ENCODE measurements around the gene GRAMD4.
A peak's percentile ranks its signal among the peaks of the same experiment; 100 is the strongest.

Gene GRAMD4

DNA sequence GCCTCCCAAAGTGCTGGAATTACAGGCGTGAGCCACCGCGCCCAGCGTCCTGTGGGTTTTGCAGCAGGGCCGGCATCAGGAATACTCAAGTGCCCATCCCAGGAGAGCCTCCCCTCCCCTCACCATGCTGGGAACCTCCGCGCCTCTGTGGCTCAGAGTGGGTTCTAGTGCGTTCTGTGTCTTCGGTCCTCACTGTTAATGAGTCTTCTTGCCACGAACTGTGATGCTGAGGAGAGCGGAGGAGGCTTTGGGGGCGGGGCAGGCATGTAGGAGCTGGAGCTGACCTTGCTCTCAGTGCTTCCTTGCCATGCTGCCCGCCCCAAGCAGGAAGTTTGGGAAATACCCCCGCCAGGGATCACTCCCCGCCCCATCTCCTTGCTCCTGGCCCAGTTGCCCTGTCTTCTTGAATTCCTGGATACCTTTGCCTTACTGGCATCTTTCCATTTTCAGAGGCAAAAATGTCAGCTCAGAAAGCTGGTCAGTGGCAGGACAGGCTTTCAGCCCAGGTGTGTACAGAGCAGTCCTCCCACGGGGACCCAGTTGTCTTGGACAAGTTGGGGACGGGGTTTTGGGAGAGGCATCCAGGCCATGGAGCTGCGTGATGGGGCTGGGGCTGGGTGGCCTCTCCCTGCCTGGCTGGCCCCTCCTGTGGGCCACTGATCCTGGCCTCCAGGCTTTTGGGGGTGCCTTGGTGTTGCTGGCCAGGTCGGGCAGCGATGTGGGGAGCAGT, 5.1 kb downstream of the GRAMD4 start:
- ChIA-PET POLR2A (ENCODE audit: low non-redundant PET) (no interaction called here), CTCF (interaction anchor here (0.6 kb wide), 1 partner anchor 1913 kb away, joined by 4 read pairs; no protein-coding TSS in a partner anchor)
- TF ChIP-seq, protein P1, sequence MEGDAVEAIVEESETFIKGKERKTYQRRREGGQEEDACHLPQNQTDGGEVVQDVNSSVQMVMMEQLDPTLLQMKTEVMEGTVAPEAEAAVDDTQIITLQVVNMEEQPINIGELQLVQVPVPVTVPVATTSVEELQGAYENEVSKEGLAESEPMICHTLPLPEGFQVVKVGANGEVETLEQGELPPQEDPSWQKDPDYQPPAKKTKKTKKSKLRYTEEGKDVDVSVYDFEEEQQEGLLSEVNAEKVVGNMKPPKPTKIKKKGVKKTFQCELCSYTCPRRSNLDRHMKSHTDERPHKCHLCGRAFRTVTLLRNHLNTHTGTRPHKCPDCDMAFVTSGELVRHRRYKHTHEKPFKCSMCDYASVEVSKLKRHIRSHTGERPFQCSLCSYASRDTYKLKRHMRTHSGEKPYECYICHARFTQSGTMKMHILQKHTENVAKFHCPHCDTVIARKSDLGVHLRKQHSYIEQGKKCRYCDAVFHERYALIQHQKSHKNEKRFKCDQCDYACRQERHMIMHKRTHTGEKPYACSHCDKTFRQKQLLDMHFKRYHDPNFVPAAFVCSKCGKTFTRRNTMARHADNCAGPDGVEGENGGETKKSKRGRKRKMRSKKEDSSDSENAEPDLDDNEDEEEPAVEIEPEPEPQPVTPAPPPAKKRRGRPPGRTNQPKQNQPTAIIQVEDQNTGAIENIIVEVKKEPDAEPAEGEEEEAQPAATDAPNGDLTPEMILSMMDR (conservative IDR thresholded peaks at IDR 0.05; ENCODE audit: low read depth): no peak
- no peak for DNase-seq (ENCODE audit: low spot score)
- peak overlapping the region; percentile 86 for H3K27ac ChIP-seq

DNA sequence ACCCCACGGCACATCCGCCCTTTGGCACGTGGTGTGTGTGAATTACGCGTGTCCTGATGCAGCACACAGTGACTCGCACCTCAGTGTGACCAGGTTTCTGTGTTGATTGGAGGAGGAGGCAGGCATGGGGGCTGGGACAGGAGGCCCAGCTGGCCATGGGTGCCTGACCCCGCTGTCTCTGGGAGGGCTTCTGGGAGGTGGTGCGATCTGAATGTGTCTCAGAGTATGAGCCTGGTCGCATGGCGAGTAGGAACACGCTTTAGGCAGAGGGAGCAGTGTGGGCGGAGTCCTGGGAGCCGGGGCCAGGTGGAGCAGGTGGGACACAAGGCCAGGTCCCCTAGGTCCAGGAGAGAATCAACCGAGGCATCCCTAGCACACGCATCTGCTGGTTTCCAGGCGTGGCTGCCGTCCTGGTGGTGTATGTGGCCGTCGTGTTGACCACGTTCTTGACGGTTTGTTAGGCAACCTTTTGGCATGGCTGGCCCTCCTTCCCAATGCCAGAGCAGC, 5.7 kb downstream of the GRAMD4 start:
- ChIA-PET CTCF (interaction anchor here (0.6 kb wide), 2 partner anchors 631 to 1913 kb away, joined by 3 to 4 read pairs; no protein-coding TSS in a partner anchor), POLR2A (ENCODE audit: low non-redundant PET) (no interaction called here)
- TF ChIP-seq, protein P1 (conservative IDR thresholded peaks at IDR 0.05; ENCODE audit: low read depth): no peak
- peak overlapping the region; percentile 86 for H3K27ac ChIP-seq
- no peak for DNase-seq (ENCODE audit: low spot score)

DNA sequence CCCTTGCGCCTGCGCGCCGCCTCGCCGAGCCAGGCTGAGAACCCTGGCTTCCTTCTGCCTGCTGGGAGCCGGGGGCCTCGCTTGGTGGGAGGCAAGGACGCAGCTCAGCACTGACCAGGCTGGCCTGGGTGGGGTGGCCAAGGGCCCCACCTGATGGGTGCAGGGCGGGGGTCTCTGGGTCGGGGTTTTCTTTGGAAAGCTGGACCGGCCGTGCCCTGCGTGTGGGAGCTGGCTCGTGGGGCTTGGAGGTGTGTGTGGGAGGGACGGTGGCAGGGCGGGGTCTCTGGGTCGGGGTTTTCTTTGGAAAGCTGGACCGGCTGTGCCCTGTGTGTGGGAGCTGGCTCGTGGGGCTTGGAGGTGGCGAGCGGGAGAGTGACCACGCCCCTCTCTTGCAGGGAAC, 6.2 kb downstream of the GRAMD4 start:
- DNase-seq (ENCODE audit: low spot score): no peak
- H3K27ac ChIP-seq: peak overlapping the region; percentile 86
- ChIA-PET CTCF (interaction anchor here (0.6 kb wide), 1 partner anchor 631 kb away, joined by 3 read pairs; no protein-coding TSS in a partner anchor), POLR2A (ENCODE audit: low non-redundant PET) (no interaction called here)
- TF ChIP-seq, protein P1 (conservative IDR thresholded peaks at IDR 0.05; ENCODE audit: low read depth): no peak

DNA sequence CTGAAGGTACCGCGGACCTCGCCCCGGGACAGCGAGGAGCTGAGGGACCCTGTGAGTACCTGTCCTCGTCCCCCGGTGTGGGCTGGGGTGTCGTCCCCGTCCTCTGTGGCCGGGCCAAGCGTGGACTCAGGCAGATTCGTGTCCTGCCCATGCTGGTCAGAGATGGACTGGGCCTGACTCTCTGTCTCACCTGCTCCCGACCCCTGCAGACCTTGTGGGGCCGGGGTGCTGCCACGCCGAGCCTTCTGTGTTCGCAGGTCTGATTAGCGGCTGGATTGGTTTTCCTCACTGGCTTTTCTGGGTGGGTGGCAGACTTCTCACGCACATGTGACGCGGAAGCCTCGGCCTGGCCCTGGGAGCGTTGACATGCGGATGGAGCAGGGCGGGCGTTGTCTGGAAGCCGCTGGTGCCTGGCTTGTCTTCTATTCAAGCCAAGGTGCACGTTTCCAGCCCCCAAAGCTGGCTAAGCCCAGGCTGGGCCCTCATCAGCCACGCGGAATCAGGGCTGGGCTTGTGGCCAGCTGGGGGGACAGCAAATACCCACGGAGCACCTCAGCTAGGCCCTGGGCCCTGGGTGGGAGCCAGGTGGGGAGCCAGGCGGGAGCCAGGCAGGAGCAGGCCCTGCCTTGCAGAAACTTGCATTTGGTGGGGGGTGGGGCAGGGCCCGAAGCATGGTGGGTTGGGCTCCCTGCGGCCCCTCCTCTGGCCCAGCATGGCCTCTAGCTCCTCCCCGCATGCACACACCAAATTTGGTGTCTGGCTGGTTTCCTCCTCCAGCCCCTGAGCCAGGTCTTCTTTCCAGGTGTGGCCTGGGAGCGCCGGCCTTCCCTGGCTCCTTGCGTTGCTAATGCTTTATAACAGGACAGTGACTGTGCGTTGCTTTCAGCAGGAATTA, 7.0 kb downstream of the GRAMD4 start:
- ChIA-PET CTCF (interaction anchor here (1.1 kb wide), 1 partner anchor 31 kb away, joined by 3 read pairs; no protein-coding TSS in a partner anchor), POLR2A (ENCODE audit: low non-redundant PET) (no interaction called here)
- TF ChIP-seq, protein P1 (conservative IDR thresholded peaks at IDR 0.05; ENCODE audit: low read depth): no peak
- peak overlapping the region; percentile 86 for H3K27ac ChIP-seq
- peak; percentile 82 for DNase-seq (ENCODE audit: low spot score)

DNA sequence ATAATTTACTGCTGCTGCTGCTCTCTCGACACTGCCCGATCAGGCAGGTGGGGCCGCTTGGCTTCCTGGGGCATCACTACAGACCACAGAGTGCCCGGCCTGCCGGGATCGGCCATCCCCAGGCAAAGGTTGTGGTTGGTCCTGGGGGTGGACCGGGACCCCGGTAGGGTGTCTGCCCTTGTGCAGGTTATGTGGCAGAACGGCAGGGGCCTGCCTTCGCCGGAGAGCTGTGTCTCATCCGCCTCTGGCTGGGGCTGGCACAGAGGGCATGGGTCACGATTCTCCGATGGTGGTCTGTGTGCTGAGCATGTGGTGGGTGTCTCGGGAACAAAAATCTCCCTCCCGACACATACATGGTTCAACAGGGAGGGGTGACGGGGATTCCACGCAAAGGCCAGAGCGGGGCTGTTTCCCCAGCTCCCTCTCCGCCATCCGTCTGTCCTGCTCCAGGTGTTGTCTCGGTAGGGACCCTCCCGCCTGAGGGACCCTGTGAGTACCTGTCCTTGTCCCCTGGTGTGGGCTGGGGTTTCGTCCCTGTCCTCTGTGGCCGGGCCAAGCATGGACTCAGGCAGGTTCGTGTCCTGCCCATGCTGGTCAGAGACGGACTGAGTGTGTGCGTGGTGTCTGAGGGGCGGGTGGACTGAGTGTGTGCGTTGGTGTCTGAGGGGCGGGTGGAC, 7.8 kb downstream of the GRAMD4 start:
- ChIA-PET POLR2A (ENCODE audit: low non-redundant PET) (no interaction called here), CTCF (interaction anchor here (1.1 kb wide), 1 partner anchor 31 kb away, joined by 3 read pairs; no protein-coding TSS in a partner anchor)
- DNase-seq (ENCODE audit: low spot score): no peak
- TF ChIP-seq, protein P1 (conservative IDR thresholded peaks at IDR 0.05; ENCODE audit: low read depth): no peak
- peak overlapping the region; percentile 86 for H3K27ac ChIP-seq

DNA sequence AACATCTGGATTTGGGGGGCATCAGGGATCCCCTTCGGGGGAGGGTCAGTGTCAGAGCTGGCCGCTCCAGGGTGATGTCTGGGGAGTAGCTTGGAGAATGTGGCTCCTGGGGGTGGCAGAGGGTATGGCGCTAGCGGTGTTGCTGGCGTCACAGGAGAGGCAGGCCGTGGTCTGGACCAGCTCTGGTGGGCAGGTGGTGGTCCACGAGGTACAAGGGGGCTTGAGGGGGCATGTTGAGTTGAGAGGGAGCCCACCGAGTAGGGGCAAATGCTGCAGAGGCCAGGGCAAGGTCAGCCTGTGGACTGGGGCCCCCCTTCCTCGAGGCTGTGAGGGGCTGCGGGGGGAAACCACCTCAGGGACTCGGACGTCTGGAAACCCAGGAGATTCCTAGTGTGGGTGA, 8.6 kb downstream of the GRAMD4 start:
- DNase-seq (ENCODE audit: low spot score): no peak
- POLR2A ChIA-PET (ENCODE audit: low non-redundant PET): no interaction called here
- CTCF ChIA-PET: no interaction called here
- TF ChIP-seq, protein P1 (conservative IDR thresholded peaks at IDR 0.05; ENCODE audit: low read depth): no peak
- H3K27ac ChIP-seq: peak overlapping the region; percentile 12; the same call in 1 of the 2 replicates

Data from RWPE1 (cell line).